ENCODE results near the gene PSMF1. TPM values are rescaled to one million over a fixed set of nuclear protein-coding genes. Genes with fewer than 3 reads are reported as not detected.

Gene PSMF1
- total RNA-seq, 1 experiment from 2014 or later: 90.8 TPM

- H2BK120ac ChIP-seq (ENCODE audit: low read depth, low read length, poor library complexity, severe bottlenecking): no peak overlapping the region
- no peak overlapping the region for H3K4me2 ChIP-seq (ENCODE audit: insufficient read depth, insufficient read length, low read length)
- H3K14ac ChIP-seq (ENCODE audit: insufficient read depth, low read length): no peak overlapping the region
- no peaks in the 10 kb centered on the region for H3K79me1 ChIP-seq (ENCODE audit: insufficient read depth, low read depth, low read length, poor library complexity, severe bottlenecking)
- H3K18ac ChIP-seq (ENCODE audit: insufficient read length, low read depth, low read length): no peak overlapping the region
- no peak overlapping the region for H2AFZ ChIP-seq (ENCODE audit: low read length)
- H3K27me3 ChIP-seq (ENCODE audit: insufficient read depth, low read length): no peaks in the 10 kb centered on the region
- Mint-ChIP-seq H3K27me3 (ENCODE audit: low read depth) (peaks cover 36% of the 10 kb centered on the region), H3K9me3 (peaks cover 0 to 5% of the 10 kb centered on the region in 2 experiments; a peak in 1 of 5 replicates), H3K4me3 (no peak overlapping the region), H3K36me3 (ENCODE audit: insufficient read depth in 1 of 3, low read depth in 3 of 3) (no peaks in the 10 kb centered on the region), H3K4me1 (peaks cover 34 to 38% of the 10 kb centered on the region in 2 experiments), H3K27ac (0 out of 7 replicates have a peak overlapping the region, but pooled peaks of 1 of the 3 experiments have one; percentile 29)
- no peak overlapping the region for H4K91ac ChIP-seq (ENCODE audit: insufficient read length, low read depth, low read length)
- H2BK20ac ChIP-seq (ENCODE audit: low read depth, low read length, poor library complexity, severe bottlenecking): no peak overlapping the region
- H3K56ac ChIP-seq (ENCODE audit: insufficient read length, low read depth, low read length): no peak overlapping the region
- no peak for DNase-seq
- no peak overlapping the region for H2AK5ac ChIP-seq (ENCODE audit: insufficient read length, low read length)
- H3K27ac ChIP-seq (ENCODE audit: insufficient read length, low read depth, low read length): no peak overlapping the region
- H3K9me3 ChIP-seq (ENCODE audit: control insufficient read depth, low read depth, low read length): no peaks in the 10 kb centered on the region
- H4K20me1 ChIP-seq (ENCODE audit: control insufficient read depth, insufficient read depth, insufficient read length): no peaks in the 10 kb centered on the region
- peaks cover 5% of the 10 kb centered on the region; the same call in 1 of the 2 replicates for H3K4me1 ChIP-seq (ENCODE audit: insufficient read depth, low read length)
- no peaks in the 10 kb centered on the region for H3K23me2 ChIP-seq (ENCODE audit: insufficient read length, low read depth, low read length, poor library complexity, severe bottlenecking)
- no peak for TF ChIP-seq CTCF (conservative IDR thresholded peaks at IDR 0.05)
- H4K8ac ChIP-seq (replicated peaks; ENCODE audit: insufficient read length, low read depth, low read length): no peak overlapping the region
- no peak overlapping the region for H3K9ac ChIP-seq (ENCODE audit: extremely low read depth, insufficient read length, low read length)
- H2BK5ac ChIP-seq (ENCODE audit: insufficient read length, low read length): no peak overlapping the region
- no peak overlapping the region for H2BK12ac ChIP-seq (ENCODE audit: insufficient read length, low read depth, low read length)
- H3K23ac ChIP-seq (ENCODE audit: insufficient read length, low read depth, low read length): no peak overlapping the region
- H3K79me2 ChIP-seq (ENCODE audit: insufficient read depth, low read length): no peaks in the 10 kb centered on the region
- H3K4ac ChIP-seq (ENCODE audit: low read depth, low read length): no peak overlapping the region
- no peak overlapping the region for H3T11ph ChIP-seq (ENCODE audit: low read length)
- no peak overlapping the region for H2BK15ac ChIP-seq (ENCODE audit: low read depth, low read length)
- H4K5ac ChIP-seq (ENCODE audit: insufficient read length, low read depth, low read length): no peak overlapping the region
Observed at GRCh38 chr20:1212023-1212422, 93.6 kb downstream of the PSMF1 start.
